Fibroblast of pulmonary artery (primary cell): ENCODE data around the gene MMP11.
A peak's percentile ranks its signal among the peaks of the same experiment; 100 is the strongest.

ENCODE experiments used
- DNase-seq: peaks from one replicate; pipeline ENCODE4 v3.0.0-alpha.2; 2010; ENCODE audit warnings: low read depth
- H3K4me3 ChIP-seq: replicated peaks from 2 replicates; pipeline ENCODE4 v1.5.1; 2011; ENCODE audit warnings: low read depth, mild to moderate bottlenecking, control low read depth, low read length, moderate library complexity
- TF ChIP-seq, protein P1 (sequence below): IDR thresholded peaks from 2 replicates; pipeline ENCODE4 v1.5.1; 2011; ENCODE audit warnings: mild to moderate bottlenecking, control low read depth, low read length, inconsistent platforms; ENCODE audit errors: missing control alignments

Gene MMP11

DNA sequence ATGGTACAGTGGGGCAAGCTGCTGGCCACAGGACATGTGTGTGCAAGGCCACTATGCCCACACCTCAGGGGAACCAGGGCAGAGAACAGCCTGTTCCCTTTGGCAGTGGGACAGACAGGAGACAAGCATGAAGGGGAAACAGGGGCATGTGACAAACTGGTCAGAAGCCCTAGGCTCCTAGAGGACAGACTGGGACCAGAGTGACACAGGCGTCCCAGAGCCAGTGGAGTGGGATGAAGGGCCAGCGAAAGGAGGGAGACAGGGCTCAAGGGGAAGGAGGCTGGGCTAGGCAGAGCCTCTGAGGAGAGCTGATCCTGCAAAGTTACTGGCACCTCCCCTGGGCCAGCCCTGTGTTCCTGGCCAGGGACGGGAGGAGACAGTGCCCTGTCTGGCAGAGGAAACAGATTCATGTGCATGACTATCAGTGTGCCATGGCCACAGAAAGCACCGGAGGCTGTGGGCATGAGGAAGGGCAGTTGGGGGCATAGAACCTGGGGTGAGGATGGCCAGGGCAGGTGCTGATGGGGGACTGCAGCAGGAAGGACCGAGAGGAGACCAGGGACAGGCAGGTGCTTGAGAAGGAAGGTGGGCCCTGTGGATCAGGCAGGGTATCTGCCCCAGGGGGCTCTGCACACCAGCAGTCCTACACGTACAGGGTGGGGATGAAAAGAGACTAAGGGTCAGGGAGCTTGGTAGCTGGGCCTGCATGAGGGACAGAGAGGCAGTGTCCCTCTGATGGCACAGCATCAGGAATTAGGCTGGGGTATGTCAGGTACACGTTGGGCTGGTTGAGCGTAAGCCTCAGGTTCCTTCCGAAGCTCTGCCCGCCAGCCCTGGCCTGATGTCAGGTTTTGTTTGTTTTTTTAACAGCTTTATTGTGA lies 56.4 kb downstream of the MMP11 start:
- no peak for DNase-seq
- TF ChIP-seq, protein P1, sequence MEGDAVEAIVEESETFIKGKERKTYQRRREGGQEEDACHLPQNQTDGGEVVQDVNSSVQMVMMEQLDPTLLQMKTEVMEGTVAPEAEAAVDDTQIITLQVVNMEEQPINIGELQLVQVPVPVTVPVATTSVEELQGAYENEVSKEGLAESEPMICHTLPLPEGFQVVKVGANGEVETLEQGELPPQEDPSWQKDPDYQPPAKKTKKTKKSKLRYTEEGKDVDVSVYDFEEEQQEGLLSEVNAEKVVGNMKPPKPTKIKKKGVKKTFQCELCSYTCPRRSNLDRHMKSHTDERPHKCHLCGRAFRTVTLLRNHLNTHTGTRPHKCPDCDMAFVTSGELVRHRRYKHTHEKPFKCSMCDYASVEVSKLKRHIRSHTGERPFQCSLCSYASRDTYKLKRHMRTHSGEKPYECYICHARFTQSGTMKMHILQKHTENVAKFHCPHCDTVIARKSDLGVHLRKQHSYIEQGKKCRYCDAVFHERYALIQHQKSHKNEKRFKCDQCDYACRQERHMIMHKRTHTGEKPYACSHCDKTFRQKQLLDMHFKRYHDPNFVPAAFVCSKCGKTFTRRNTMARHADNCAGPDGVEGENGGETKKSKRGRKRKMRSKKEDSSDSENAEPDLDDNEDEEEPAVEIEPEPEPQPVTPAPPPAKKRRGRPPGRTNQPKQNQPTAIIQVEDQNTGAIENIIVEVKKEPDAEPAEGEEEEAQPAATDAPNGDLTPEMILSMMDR, result no peak
- H3K4me3 ChIP-seq, result no peak overlapping the region

DNA sequence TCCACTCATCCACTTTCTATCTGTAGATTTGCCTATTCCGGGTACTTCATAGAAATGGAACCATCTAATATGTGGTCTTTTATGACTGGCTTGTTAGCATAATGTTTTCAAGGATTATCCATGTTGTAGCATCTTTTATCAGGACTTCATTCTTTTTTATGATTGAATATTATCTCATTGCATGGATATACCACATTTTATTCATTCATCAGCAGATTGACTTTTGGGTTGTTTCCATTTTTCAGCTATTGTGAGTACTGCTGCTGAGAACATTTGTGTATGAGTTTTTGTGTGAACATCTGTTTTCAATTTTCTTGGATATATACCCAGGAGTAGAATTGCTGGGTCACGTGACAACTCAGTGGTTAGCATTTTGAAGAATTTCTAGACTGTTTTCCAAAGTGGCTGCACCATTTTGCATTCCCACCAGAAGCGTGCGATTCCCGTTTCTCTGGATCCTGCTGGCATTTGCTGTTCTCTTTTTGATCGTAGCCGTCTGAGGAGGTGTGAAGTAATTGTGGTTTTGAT lies 57.3 kb downstream of the MMP11 start:
- peak; percentile 79 for DNase-seq
- H3K4me3 ChIP-seq, result no peak overlapping the region
- TF ChIP-seq, protein P1, result no peak

DNA sequence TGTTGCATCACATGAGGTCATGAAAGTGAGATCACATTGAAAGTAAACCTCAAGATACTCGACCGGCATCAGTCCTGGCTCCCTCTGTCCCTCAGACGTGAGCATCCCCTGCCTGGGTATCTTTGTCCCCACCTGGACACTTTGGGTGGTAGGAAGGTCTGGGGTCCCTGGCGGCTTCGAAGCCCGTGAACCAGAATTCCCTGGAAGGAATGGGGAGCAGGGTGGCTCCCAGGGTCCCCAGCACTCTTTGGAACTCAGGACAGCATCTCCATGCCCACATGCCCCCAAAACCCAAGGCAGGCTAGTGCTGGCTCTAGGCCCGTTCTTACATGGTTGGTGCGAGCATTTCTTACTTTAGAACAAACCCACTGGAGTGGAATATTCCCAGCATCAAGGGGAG lies 58.6 kb downstream of the MMP11 start:
- TF ChIP-seq, protein P1, result no peak
- no peak overlapping the region for H3K4me3 ChIP-seq
- DNase-seq, result no peak

DNA sequence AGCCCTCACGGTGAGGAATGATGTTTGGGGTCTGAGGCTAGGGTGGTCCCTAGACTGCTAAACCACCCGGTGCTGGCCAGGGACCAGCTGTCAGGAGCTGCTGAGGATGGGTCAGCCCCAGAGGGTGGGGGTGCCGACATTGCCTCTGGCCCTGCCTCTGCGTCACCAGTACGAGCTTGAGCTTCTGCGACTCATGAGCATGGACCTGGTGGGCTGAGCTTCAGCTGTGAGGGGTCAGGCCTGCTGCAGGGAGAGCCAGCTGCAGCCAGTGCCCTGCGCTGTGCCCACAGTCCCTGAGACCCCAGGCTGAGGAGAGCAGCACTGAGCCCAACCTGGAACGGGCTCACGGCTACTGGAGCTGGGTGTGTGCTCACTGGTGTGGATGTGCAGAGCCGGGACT lies 59.1 kb downstream of the MMP11 start:
- TF ChIP-seq, protein P1, result no peak
- H3K4me3 ChIP-seq, result no peak overlapping the region
- no peak for DNase-seq

DNA sequence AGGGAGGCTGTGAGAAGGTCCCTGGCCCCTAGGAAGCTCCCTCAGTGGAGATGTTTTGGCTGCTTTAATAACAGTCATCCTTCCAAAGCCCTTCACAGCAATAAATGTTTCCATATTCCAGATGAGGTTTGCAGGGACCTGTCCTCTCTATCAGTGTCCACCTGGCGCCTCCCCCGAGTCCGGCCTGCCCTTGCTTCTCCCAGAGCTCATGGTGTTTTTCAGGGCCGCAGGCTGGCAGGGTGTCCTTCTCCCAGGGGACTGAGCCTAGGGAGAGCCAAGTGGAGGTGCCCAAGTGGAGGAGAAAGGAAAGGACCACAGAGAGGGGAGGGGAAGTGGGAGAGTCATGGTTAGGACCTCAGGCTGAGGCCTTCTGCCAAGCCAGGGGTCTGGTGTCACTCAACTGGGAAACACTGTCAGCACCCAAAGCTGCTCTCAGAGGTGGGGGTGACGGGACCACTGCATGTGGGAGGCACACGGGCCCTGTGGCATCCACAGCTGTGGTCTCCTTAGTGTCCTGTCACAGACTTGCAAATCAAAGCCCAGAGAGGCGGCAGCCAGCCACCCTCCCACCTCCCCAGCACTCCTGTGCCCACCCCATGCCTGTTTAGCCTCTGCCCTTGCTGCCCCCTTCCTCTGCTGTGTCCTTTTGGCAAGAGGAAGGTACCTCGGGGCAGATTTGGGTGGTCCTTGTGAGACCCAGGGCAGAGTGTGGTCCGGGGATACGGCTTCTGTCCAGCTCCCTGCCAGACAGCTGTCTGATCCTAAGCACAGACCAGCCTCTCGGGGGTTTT lies 59.8 kb downstream of the MMP11 start:
- TF ChIP-seq, protein P1, result no peak
- no peak for DNase-seq
- no peak overlapping the region for H3K4me3 ChIP-seq

DNA sequence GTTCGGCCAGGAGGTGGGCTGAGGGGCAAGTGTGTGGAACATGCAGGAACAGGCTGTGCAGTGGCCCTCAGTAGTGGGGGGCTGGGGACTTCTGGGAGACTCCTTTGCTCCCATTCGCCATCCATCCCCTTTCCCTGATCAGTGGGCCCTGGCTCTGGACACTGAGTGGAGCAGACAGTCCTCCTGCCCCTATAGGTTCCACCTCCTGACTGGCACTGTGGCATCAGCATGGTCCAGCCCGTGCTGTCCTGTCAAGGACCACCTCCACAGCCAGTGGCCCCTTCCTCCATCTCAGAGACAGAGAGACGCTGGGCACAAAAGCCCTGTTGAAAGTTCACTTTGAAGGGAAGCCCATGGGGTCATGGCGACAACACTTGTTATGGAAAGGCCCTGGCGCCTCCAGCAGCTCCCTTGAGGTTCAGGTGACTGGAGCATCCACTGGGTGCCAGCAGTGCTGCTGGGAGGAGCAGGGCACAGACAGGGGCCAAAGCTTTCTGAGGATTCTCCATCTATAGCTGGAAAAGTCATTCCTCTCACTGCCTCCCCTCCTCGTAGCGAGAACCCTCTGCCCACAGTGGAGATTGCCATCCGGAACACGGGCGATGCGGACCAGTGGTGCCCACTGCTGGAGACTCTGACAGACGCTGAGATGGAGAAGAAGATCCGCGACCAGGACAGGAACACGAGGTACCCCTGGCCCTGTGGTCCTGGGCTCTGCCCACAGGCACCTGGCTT lies 60.5 kb downstream of the MMP11 start:
- DNase-seq, result no peak
- TF ChIP-seq, protein P1, result no peak
- H3K4me3 ChIP-seq, result no peak overlapping the region
